NT2/D1 (cell line): ENCODE data around the gene HAAO.
"Not testable (repeated sequence)": the region's sequence is repeated elsewhere in the genome, so short reads cannot be mapped to it uniquely, and the experiment has no call there.

Source experiments
- DNase-seq: peaks from one replicate; pipeline ENCODE4 v3.0.0-alpha.2; 2011; ENCODE audit warnings: low read depth, low spot score
- H3K27me3 ChIP-seq: 2 replicates; pipeline ENCODE4 v1.6.0; 2011; ENCODE audit warnings: mild to moderate bottlenecking; ENCODE audit not compliant: insufficient read length, insufficient read depth
- H3K36me3 ChIP-seq: 2 replicates; pipeline ENCODE4 v1.6.1; 2011; ENCODE audit warnings: mild to moderate bottlenecking, low read length, mixed read lengths; ENCODE audit not compliant: insufficient read depth, insufficient read length
- H3K4me1 ChIP-seq: 2 replicates; pipeline ENCODE4 v1.5.1; 2011; ENCODE audit not compliant: insufficient read depth, insufficient read length
- H3K4me3 ChIP-seq: 2 replicates; pipeline ENCODE4 v1.5.1; 2011; ENCODE audit warnings: low read depth; ENCODE audit not compliant: insufficient read length
- H3K9ac ChIP-seq: 2 replicates; pipeline ENCODE4 v1.6.0; 2011; ENCODE audit warnings: low read depth; ENCODE audit not compliant: insufficient read length
- H3K9me3 ChIP-seq: 2 replicates; pipeline ENCODE4 v1.5.1; 2011; ENCODE audit warnings: mild to moderate bottlenecking, low read length; ENCODE audit not compliant: insufficient read depth
- SUZ12 ChIP-seq: IDR thresholded peaks from 2 replicates; pipeline ENCODE4 v1.6.1; 2011; ENCODE audit not compliant: insufficient read length, insufficient read depth; ENCODE audit errors: extremely low read depth
- YY1 ChIP-seq: IDR thresholded peaks from 2 replicates; pipeline ENCODE4 v1.6.1; 2011; ENCODE audit not compliant: insufficient read length, insufficient read depth
- ZNF274 ChIP-seq: IDR thresholded peaks from 2 replicates; pipeline ENCODE4 v1.6.1; 2011; ENCODE audit warnings: mild to moderate bottlenecking, low read depth, low read length

Gene HAAO

DNA sequence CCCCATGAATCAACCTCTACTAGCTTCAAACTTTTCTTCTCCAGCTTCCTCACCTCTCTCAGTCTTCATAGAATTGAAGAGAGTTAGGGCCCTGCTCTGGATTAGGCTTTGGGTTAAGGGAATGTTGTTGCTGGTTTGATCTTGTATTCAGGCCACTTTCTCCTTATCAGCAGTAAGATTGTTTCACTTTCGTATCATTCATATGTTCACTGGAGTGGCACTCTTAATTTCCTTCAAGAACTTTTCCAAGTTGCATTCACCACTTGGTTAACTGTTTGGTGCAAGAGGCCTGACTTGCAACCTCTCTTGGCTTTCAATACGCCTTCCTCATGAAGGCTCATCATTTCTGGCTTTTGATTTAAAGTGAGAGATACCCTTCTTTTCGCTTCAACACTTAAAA is 51.2 kb downstream of the HAAO start:
- no peaks in the 10 kb centered on the region for H3K36me3 ChIP-seq
- no peak overlapping the region for H3K9ac ChIP-seq
- no peaks in the 10 kb centered on the region for H3K27me3 ChIP-seq
- peaks cover 4% of the 10 kb centered on the region for H3K4me1 ChIP-seq
- no peak for TF ChIP-seq ZNF274
- no peak for TF ChIP-seq YY1
- TF ChIP-seq SUZ12: no peak
- H3K4me3 ChIP-seq: no peak overlapping the region
- no peak for DNase-seq
- H3K9me3 ChIP-seq: peaks cover 33% of the 10 kb centered on the region; the same call in 1 of the 2 replicates

GRCh38 chr2:42736598-42737322 is 55.6 kb downstream of the HAAO start:
- Histone ChIP-seq H3K9ac (no peak overlapping the region), H3K4me1 (peaks cover 4% of the 10 kb centered on the region)
- TF ChIP-seq SUZ12 (no peak), ZNF274 (no peak), YY1 (no peak)

GRCh38 chr2:42733852-42734251 is 58.5 kb downstream of the HAAO start:
- peaks cover 4% of the 10 kb centered on the region for H3K4me1 ChIP-seq
- no peak overlapping the region for H3K4me3 ChIP-seq
- no peaks in the 10 kb centered on the region for H3K27me3 ChIP-seq
- no peaks in the 10 kb centered on the region for H3K36me3 ChIP-seq
- H3K9me3 ChIP-seq: peaks cover 18% of the 10 kb centered on the region; the same call in 1 of the 2 replicates
- TF ChIP-seq YY1: no peak
- no peak for TF ChIP-seq SUZ12
- no peak for TF ChIP-seq ZNF274
- no peak for DNase-seq
- H3K9ac ChIP-seq: no peak overlapping the region

More at GRCh38 chr2:42736598-42737322, 55.6 kb downstream of the HAAO start:
- Histone ChIP-seq H3K36me3 (no peaks in the 10 kb centered on the region), H3K4me3 (no peak overlapping the region), H3K27me3 (no peaks in the 10 kb centered on the region), H3K9me3 (peaks cover 24% of the 10 kb centered on the region)
- no peak for DNase-seq

GRCh38 chr2:42731316-42731715 is 61.1 kb downstream of the HAAO start:
- H3K4me3 ChIP-seq, H3K36me3 ChIP-seq, H3K4me1 ChIP-seq, H3K27me3 ChIP-seq, DNase-seq, H3K9ac ChIP-seq: not testable (repeated sequence)
- H3K9me3 ChIP-seq: peaks cover 18% of the 10 kb centered on the region; the same call in 1 of the 2 replicates

DNA sequence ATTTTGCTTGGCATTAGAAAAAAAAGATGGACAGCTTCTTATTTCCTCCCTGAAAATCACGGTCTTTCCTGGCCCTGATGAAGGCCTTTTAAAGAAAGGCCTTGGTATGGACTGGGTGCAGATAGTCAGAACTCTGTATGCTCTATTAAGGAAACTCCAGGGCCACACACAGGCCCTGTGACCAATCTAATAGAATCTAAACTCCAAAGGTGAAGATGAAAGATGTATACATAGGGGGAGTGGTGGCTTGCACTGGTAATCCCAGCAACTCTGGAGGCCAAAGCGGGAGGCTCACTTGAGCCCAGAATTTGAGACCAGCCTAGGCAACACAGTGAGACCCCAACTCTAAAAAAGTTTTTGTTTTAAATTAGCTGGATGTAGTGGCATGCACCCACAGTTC is 65.7 kb downstream of the HAAO start:
- no peak for DNase-seq
- no peaks in the 10 kb centered on the region for H3K4me1 ChIP-seq
- H3K9me3 ChIP-seq: 0 out of 2 replicates have a peak, but pooled peaks cover 5% of the 10 kb centered on the region
- no peak for TF ChIP-seq SUZ12
- TF ChIP-seq YY1: no peak
- no peak for TF ChIP-seq ZNF274
- H3K4me3 ChIP-seq: no peak overlapping the region
- H3K36me3 ChIP-seq: no peaks in the 10 kb centered on the region
- no peaks in the 10 kb centered on the region for H3K27me3 ChIP-seq
- no peak overlapping the region for H3K9ac ChIP-seq

DNA sequence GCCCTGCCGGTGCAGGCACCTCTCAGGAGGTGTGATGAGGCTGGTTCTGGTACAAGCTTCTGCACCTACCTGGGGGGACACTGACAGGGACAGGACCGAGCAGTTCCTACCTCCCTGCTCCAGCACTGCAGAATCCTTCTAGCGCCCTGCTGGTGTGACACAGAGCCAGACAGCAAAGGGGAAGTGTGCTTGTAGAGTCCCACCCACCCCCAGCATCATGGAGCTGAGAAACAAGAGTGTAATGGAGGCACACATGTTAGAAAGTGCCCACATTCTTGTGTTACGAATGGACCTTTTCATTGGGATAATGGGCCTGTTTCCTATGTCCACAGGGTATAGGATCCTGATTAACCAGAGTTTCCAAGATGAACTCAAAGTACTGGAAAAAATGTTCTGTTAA is 66.7 kb downstream of the HAAO start:
- no peaks in the 10 kb centered on the region for H3K27me3 ChIP-seq
- no peak overlapping the region for H3K9ac ChIP-seq
- no peak overlapping the region for H3K4me3 ChIP-seq
- 0 out of 2 replicates have a peak, but pooled peaks cover 5% of the 10 kb centered on the region for H3K9me3 ChIP-seq
- TF ChIP-seq SUZ12: no peak
- TF ChIP-seq YY1: no peak
- no peak for TF ChIP-seq ZNF274
- no peaks in the 10 kb centered on the region for H3K4me1 ChIP-seq
- no peaks in the 10 kb centered on the region for H3K36me3 ChIP-seq
- no peak for DNase-seq

- Histone ChIP-seq H3K4me3 (no peak overlapping the region), H3K36me3 (no peaks in the 10 kb centered on the region), H3K27me3 (no peaks in the 10 kb centered on the region), H3K9ac (no peak overlapping the region), H3K9me3 (0 out of 2 replicates have a peak, but pooled peaks cover 5% of the 10 kb centered on the region), H3K4me1 (no peaks in the 10 kb centered on the region)
- TF ChIP-seq ZNF274 (no peak), SUZ12 (no peak), YY1 (no peak)
- DNase-seq: no peak
These were observed 67.5 kb downstream of the HAAO start for GRCh38 chr2:42724886-42725285.
